Measurements from ENCODE around the gene TRPV5.

Gene TRPV5

GRCh38 chr7:142908290-142908689, 25.3 kb downstream of the TRPV5 start:
- DNase-seq: no peak

DNA sequence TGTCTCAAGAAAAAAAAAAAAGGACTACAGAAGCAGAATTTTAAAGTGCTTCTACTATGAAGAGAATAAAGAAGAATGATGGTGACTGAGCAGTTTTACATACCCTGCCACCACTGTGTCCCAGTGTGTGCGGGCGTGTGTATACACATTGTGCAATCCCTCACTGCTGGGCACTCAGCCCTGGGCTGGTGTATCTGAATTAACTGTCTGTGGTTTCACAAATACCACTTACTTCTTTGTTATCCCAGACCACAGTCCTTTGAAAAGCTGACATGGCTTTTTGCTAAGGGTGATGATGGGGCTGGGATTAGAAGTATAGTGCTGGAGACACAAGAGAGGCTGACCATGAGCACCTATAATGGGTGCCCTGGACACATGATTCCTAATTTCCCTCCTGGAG, 26.9 kb downstream of the TRPV5 start:
- no peak for DNase-seq

- DNase-seq: no peak
Observed at GRCh38 chr7:142905759-142906158, 27.8 kb downstream of the TRPV5 start.

- no peak for DNase-seq
Observed at GRCh38 chr7:142904128-142904527, 29.4 kb downstream of the TRPV5 start.

- no peak for DNase-seq
Observed at GRCh38 chr7:142901426-142902259, 31.9 kb downstream of the TRPV5 start.

DNA sequence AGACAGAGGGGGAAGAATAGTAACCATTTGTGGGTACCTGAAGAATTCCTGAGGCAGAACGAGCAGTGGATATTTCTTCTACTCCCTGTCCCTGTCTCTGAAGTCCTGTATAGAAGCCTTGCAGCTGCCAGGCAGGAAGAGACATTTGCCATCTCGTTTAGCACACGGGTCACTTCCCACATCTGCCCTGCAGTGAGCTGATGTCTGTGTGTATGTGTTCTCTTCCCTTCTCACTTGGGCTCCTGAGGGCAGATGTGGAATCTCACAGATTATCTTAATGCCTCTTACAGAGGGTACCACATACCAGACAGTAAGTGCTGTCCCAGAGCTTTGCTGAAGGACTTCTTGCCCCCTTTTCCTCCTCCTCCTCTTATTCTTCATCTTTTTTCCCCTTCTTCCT, 33.9 kb downstream of the TRPV5 start:
- no peak for DNase-seq

DNA sequence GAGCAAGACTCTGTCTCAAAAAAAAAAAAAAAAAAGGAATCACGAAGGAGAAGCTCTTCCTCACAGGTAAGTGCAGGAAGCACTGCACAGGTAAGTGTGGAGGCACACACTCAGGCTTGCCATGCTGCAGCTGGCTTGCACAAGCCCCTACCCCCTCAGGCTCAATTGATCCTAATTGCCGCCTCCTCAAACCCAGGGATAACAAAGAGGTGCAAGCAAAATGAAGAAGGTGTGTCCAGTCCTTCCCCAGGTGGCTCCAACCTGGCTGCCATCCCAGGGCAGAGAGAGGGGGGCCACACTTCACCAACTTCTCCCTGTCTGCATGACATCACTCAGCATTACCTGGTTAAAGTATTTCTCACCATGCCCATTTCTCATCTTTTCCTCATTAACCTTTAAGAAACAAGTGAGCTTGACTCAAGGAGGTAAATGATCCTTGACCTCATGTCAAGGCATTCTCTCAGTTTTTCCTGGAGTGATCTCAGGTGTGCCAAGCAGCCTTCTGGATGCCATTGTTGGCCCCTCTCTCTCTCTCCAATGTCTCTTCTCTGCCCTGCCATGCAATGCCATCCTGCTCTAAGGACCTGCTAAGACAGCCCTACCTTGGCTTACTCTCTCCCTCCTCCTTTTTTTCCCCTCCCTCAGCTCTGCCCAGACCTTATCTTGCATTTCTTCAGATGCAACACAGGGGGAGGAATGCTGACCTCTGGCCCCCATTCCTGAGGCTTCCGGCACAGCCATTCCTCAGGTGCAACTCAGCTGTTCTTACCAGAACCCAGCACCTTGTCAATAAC, 35.0 kb downstream of the TRPV5 start:
- DNase-seq: no peak

DNA sequence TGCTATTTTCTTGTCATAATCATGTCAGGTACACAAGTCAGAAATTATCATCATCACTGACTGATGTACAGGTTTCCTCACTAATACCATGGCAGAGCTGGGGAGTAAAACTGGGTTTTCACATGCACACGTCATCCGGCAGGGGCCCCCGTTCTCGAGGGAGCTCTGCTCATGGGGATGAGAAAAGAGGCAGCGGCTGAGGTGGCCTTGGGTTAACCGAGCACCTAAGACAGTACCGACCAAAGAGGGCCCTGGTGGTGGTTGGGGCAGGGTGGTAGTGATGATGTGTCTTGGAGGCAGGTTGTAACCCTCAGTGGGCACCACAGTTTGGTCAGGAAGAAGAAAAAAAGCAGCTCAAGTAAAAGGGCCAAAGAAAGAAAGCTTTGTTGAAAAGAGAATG, 35.9 kb downstream of the TRPV5 start:
- DNase-seq: no peak

- DNase-seq: no peak
Observed at GRCh38 chr7:142896741-142897379, 36.7 kb downstream of the TRPV5 start.

DNA sequence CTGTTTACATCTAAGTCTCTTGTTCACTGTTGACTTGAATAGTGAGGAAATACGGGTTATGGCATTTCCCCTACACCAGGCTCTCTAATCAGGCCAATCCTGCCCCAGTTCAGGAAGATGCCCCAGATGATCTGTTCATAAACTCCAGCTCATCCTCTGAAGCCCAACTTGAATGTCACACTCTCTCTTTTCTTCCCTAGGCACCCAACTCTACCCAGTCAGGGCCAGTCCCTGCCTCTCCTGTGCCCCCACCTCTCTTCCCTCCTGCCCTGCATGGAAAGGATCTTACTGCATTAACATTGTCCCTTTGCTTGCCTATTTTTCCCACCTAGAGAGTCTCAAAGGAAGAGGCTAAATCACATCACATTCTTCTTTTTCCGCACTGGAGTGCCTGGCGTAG, 37.4 kb downstream of the TRPV5 start:
- no peak for DNase-seq

GRCh38 chr7:142894985-142895593, 38.5 kb downstream of the TRPV5 start:
- DNase-seq: no peak

DNA sequence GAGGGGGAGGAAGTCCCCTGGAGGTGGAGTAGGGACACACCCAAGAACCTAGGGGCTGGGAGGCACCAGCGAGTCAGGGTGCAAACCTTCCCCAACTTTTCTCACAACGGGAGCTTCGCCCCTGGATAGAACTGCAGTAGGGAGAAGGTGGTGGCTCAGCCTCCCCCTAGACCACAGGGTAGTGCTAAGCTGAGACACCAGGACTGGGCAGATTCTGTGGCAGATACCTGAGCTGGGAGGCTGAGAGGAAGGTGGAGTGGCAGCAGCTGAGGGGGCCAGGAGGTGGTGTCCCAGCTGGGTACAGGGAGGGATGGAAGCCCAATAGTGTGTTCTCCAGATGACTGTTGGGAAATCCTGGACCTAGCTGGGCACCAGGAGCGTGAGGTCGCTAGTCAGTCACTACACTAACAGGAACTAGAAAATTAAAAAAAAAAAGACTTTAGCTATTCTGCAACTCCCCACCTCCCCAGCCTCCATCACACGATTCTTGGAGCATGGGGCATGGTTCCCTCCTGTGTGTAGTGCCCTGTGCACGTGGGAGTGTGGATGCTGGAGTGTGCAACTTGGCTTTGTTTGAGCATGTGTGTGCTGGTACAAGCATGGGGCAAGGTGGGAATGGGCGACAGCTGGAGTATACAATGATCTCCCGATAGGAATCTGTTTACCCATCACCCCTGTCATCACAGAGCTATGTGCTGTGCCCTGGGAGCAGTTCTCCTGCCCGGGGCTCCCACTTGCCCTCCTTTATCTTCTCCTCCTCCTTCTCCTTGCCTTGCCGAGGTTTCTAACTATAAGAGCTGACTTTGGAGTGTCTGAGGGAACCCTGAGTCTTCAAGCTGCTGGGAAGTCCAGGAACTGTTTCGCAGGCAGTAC, 39.2 kb downstream of the TRPV5 start:
- DNase-seq: no peak

DNA sequence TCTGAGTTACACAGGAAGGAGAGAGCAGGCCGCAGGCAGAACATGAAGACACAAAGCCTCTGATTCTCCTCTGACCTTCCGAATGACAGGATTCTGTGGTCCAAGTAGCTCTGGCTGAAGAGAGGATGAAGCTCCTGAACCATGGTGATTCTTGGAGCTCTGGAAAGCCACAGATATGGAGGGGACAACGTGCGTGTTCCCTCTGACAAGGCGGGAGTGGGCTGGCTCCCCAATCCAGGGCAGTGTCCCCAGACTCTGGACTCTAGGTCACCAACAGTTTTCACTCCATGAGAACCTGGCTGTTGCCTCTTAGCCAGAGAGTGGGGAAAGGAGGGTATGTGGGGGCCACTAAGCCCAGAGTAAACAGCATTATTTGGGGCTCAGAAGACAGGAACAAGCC, 40.6 kb downstream of the TRPV5 start:
- DNase-seq: no peak

DNA sequence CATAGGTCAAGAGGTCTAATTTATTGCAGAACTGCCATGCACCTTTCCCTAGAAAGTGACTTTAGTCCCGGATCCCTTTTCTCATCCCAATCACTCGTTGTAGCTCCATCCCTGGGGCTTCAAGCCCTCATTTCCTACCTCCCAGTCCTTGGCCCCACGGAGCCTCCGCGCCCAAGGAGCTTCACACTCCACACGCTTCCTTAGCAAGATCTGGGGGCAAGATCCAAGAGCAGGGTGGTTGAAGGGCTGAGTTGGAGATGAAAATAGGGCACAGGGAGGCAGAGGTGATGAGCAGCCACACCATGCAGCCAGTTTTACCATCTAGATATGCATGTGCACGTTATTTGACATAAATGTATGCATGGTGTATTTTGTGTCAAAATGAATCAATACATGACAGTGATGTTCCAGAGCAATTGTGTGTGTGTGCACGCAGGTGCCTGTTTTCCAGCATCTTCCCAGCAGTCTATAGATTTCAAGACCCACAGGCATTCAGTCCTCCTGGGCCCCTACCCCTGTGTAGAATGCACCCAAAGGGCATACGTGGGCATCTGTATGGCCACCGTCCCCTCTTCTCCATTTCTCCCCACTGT, 42.0 kb downstream of the TRPV5 start:
- no peak for DNase-seq

- no peak for DNase-seq
Observed at GRCh38 chr7:142890874-142891485, 42.6 kb downstream of the TRPV5 start.

DNA sequence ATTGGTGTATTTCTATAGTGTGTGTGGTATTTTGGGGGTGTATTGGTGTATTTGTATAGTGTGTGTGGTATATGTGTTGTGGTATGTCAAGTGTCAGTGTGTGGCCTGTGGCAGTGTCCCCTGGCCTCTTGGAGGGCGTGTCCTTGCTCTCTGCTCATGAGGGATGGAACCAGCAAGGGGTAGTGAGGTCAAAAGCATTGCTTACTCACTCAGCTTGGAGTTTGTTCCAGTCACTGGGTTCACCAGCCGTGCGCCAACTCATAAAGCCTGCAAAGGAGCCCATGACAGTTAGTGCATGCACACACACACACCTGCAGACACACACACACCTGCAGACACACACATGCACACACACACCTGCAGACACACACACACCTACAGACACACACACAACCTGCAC, 43.7 kb downstream of the TRPV5 start:
- DNase-seq: no peak

- DNase-seq: no peak
Observed at GRCh38 chr7:142887282-142888015, 46.1 kb downstream of the TRPV5 start.

DNA sequence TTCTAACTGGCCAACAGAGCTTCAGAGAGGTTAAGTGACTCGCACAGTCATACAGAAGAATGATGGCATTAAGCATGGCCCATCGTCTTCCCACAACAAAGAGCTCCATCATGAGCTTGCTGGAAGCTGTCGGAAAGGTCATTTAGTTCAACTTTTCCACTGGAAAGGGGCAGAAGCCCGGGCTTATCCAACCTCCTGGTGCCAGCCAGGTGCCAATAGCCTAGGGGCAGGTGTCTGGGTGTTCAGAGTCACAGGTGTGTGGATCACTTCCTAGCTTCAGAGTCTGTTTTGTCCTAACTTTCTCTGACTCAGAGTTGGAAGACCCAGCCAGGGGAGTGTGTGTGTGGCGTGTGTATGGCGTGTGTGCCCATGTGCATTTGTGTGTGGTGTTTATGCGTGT, 46.7 kb downstream of the TRPV5 start:
- no peak for DNase-seq

GRCh38 chr7:142885311-142886230, 48.0 kb downstream of the TRPV5 start, which contains the start of gene TRPV6:
Gene TRPV6 (minus strand): TSS chr7:142885745.
- DNase-seq: no peak

- DNase-seq: no peak
Observed at GRCh38 chr7:142884286-142884640, 49.3 kb downstream of the TRPV5 start.

All from activated CD8-positive, alpha-beta memory T cell treated with anti-CD3 and anti-CD28 coated beads, Interleukin-2, amount 50 U/mL, for 4 hours (primary cell).